Measurements from ENCODE around the gene HMGXB3. TPM values are rescaled to one million over a fixed set of nuclear protein-coding genes. Genes with fewer than 3 reads are reported as not detected.

HMGXB3 gene
- total and polyA plus RNA-seq, 7 donors = 3.6 to 28.8 (median 19.3) TPM

DNA sequence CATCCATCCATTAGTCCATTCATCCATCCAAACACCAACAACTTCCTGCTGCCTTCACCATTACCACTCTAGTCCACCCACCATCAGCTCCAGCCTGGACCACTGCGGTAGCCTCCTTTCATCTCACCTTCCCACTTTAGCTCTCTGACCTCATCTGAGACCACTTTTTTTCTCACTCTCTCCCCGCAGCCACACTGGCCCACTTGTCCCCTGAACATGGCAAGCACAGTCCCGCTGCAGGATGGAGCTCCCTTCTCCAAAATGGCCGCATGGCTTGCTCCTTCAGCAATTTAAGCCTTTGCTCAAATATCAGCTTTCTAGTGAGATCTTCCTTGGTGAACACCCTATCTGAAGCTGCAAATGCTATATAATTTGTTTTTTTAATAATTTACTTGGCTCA is 74.7 kb downstream of the HMGXB3 start:
- no peaks in the 10 kb centered on the region for H3K36me3 ChIP-seq
- no peak overlapping the region for H3K4me3 ChIP-seq
- H3K27ac ChIP-seq = no peak overlapping the region
- H3K9me3 ChIP-seq = no peaks in the 10 kb centered on the region
- no peaks in the 10 kb centered on the region for H3K27me3 ChIP-seq
- WGBS, 2 donors = 72 to 92% methylated on average over 4 of the region's 4 CpGs
- DNase-seq = no peak
- intact Hi-C loops (cut with DNase I) = no loop called here
- TF ChIP-seq POLR2A (IDR thresholded peaks at IDR 0.05) = no peak
- TF ChIP-seq EP300 (IDR thresholded peaks at IDR 0.05) = no peak
- TF ChIP-seq, protein P1, sequence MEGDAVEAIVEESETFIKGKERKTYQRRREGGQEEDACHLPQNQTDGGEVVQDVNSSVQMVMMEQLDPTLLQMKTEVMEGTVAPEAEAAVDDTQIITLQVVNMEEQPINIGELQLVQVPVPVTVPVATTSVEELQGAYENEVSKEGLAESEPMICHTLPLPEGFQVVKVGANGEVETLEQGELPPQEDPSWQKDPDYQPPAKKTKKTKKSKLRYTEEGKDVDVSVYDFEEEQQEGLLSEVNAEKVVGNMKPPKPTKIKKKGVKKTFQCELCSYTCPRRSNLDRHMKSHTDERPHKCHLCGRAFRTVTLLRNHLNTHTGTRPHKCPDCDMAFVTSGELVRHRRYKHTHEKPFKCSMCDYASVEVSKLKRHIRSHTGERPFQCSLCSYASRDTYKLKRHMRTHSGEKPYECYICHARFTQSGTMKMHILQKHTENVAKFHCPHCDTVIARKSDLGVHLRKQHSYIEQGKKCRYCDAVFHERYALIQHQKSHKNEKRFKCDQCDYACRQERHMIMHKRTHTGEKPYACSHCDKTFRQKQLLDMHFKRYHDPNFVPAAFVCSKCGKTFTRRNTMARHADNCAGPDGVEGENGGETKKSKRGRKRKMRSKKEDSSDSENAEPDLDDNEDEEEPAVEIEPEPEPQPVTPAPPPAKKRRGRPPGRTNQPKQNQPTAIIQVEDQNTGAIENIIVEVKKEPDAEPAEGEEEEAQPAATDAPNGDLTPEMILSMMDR (IDR thresholded peaks at IDR 0.05) = no peak
- no peak for TF ChIP-seq POLR2AphosphoS5 (IDR thresholded peaks at IDR 0.05)
- H3K4me1 ChIP-seq = no peaks in the 10 kb centered on the region

DNA sequence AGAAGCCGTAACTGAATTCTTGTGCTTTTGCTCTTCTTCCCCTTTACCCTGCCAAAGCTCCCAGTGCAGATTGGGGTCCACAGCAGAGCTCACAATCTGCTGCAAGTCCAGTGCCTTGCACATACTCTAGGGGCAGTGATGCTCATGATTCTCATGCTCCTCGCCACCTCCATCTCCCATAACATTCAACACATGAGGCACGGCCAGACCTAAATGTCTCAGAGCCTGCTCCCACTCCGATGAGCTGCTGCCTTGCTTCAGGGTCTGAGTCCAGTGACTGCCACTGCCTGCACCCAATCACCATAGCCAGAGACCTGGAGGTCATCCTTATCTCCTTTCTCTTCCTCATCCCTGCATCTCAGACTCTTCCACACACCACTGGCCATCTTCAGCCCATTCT is 75.3 kb downstream of the HMGXB3 start:
- H3K27me3 ChIP-seq = no peaks in the 10 kb centered on the region
- intact Hi-C loops (cut with DNase I) = no loop called here
- H3K4me3 ChIP-seq = no peak overlapping the region
- H3K4me1 ChIP-seq = no peaks in the 10 kb centered on the region
- H3K36me3 ChIP-seq = no peaks in the 10 kb centered on the region
- TF ChIP-seq EP300 (IDR thresholded peaks at IDR 0.05) (no peak), POLR2AphosphoS5 (IDR thresholded peaks at IDR 0.05) (no peak), POLR2A (IDR thresholded peaks at IDR 0.05) (no peak)
- TF ChIP-seq, protein P1 (IDR thresholded peaks at IDR 0.05) = no peak
- H3K27ac ChIP-seq = no peak overlapping the region
- DNase-seq = no peak
- 86 to 92% methylated on average over 4 of the region's 4 CpGs for WGBS, 2 donors
- no peaks in the 10 kb centered on the region for H3K9me3 ChIP-seq

DNA sequence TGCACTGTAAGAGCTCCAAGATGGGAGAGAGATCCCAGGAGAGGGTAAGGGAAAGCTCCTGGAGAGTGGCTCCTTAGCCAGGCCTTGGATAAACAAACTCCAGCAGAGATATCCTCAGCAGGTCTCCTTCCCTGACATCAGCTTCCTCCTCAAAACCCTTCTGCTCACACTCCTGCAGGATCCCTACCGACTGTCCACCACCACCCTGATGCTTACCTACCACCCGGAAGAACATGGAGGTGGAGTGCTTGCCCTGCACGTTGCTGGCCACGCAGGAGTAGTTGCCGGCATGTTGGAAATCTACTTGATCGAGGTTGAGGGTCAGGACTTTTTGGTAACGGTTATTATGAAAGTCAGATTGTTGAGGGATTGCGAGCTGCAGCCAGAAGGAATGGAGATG is 76.5 kb downstream of the HMGXB3 start:
- WGBS, 2 donors = 88 to 93% methylated on average over 8 of the region's 8 CpGs
- TF ChIP-seq POLR2AphosphoS5 (IDR thresholded peaks at IDR 0.05) = no peak
- TF ChIP-seq POLR2A (IDR thresholded peaks at IDR 0.05) = no peak
- TF ChIP-seq, protein P1 (IDR thresholded peaks at IDR 0.05) = no peak
- no peak overlapping the region for H3K27ac ChIP-seq
- no peaks in the 10 kb centered on the region for H3K27me3 ChIP-seq
- intact Hi-C loops (cut with DNase I) = no loop called here
- no peaks in the 10 kb centered on the region for H3K36me3 ChIP-seq
- no peak overlapping the region for H3K4me3 ChIP-seq
- no peak for DNase-seq
- H3K4me1 ChIP-seq = no peaks in the 10 kb centered on the region
- H3K9me3 ChIP-seq = no peaks in the 10 kb centered on the region

DNA sequence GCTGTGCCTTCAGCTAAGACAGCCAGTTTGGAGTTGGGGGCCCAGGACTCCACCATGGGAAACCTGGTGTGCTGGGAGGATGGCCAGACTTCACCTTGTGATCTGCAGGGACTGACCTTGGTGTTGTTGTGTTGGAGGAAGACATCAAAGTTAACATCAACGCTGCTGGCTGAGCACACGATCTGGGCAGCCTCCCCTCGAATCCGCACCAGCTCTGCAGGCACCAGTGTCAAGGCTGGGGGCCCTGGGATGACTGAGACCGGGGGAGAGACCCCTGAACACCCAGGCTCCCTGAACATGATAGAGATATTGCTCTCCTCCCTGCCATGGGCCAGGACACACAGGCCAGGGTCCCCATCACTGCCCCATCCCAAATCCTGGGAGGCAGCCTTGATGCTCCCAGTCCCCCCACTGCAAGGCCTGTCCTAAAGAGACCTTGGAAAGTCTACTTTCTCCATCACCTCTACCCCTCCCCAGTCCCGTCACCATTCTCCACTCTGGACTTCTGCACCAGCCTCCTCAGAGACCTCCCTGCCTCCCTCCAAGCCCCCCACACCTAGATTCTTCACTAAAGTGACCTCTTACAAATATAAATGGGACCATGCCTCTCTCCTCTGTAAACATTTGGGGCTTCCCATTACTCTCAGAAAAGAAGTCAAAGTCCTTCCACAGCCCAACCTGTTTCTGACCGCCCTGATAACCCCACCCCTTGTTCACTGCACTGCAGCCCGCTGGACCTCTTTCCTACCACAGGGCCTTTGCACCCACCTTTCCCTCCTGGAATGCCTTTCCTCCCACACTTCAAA is 77.7 kb downstream of the HMGXB3 start:
- no peak for TF ChIP-seq POLR2AphosphoS5 (IDR thresholded peaks at IDR 0.05)
- TF ChIP-seq POLR2A (IDR thresholded peaks at IDR 0.05) = no peak
- no peak for TF ChIP-seq EP300 (IDR thresholded peaks at IDR 0.05)
- TF ChIP-seq, protein P1 (IDR thresholded peaks at IDR 0.05) = no peak
- intact Hi-C loops (cut with DNase I) = no loop called here
- H3K9me3 ChIP-seq = no peaks in the 10 kb centered on the region
- H3K4me3 ChIP-seq = no peak overlapping the region
- WGBS, 2 donors = 87 to 91% methylated on average over 8 of the region's 8 CpGs
- H3K27me3 ChIP-seq = no peaks in the 10 kb centered on the region
- no peak overlapping the region for H3K27ac ChIP-seq
- no peak for DNase-seq
- H3K36me3 ChIP-seq = no peaks in the 10 kb centered on the region
- no peaks in the 10 kb centered on the region for H3K4me1 ChIP-seq

Data from sigmoid colon (tissue), 7 donors.